CD14-positive monocyte (primary cell): Measurements from ENCODE around the gene PLAGL2. TPM values are rescaled to one million over a fixed set of nuclear protein-coding genes. Genes with fewer than 3 reads are reported as not detected.

Experiments
- DNase-seq, 3 donors: peaks; one replicate each; pipeline ENCODE4 v3.0.0-alpha.2; 2011 to 2022
- H2AFZ ChIP-seq: 2 replicates; pipeline ENCODE4 v1.6.0; 2012; ENCODE audit warnings: mild to moderate bottlenecking, low read depth, low read length, inconsistent platforms; ENCODE audit not compliant: insufficient read depth, poor library complexity, severe bottlenecking
- H3K27ac ChIP-seq, 2 donors: 1 replicate in 1 of 2; 2 replicates in 1 of 2; pipeline ENCODE4 v1.5.1; 2012 to 2013; ENCODE audit warnings: low read length in 2 of 2, control low read depth in 1 of 2, inconsistent platforms in 1 of 2, low read depth in 1 of 2, mild to moderate bottlenecking in 1 of 2
- H3K27me3 ChIP-seq, 2 donors: one replicate each; pipeline versions ENCODE4 v1.6.0 to v1.6.1; 2011 to 2013; ENCODE audit warnings: low read length in 2 of 2; ENCODE audit not compliant: control insufficient read depth in 2 of 2, insufficient read depth in 2 of 2
- H3K36me3 ChIP-seq, 2 donors: replicated peaks in 1 of 2; 1 replicate in 1 of 2; 2 replicates in 1 of 2; pipeline versions ENCODE4 v1.5.1 to v1.6.1; 2012 to 2013; ENCODE audit warnings: low read length in 2 of 2, control low read depth in 1 of 2, inconsistent platforms in 1 of 2, mild to moderate bottlenecking in 1 of 2; ENCODE audit not compliant: insufficient read depth in 2 of 2, control insufficient read depth in 1 of 2
- H3K4me1 ChIP-seq, 2 donors: 1 replicate in 1 of 2; 2 replicates in 1 of 2; pipeline versions ENCODE4 v1.5.1 to v1.6.1; 2012 to 2013; ENCODE audit warnings: low read length in 2 of 2, control low read depth in 1 of 2, inconsistent platforms in 1 of 2, mild to moderate bottlenecking in 1 of 2, moderate library complexity in 1 of 2; ENCODE audit not compliant: insufficient read depth in 2 of 2, control insufficient read depth in 1 of 2
- H3K4me2 ChIP-seq: replicated peaks from 2 replicates; pipeline ENCODE3; 2012; ENCODE audit warnings: low read length, moderate library complexity, mild to moderate bottlenecking; ENCODE audit not compliant: poor library complexity, severe bottlenecking; ENCODE audit errors: extremely low read depth
- H3K4me3 ChIP-seq, 3 experiments: fragments of 200-600 bp in 1 of 3; sonication (generic) in 1 of 3; replicated peaks in 1 of 3; 1 replicate in 2 of 3; 2 replicates in 1 of 3; pipeline ENCODE4 v1.5.1; 2011 to 2013; ENCODE audit warnings: low read length in 3 of 3, mild to moderate bottlenecking in 3 of 3, control low read depth in 2 of 3, low read depth in 2 of 3, inconsistent platforms in 1 of 3, moderate library complexity in 1 of 3
- H3K79me2 ChIP-seq: 2 replicates; pipeline ENCODE4 v1.6.0; 2012; ENCODE audit warnings: mild to moderate bottlenecking, control low read depth, inconsistent platforms, low read length, moderate library complexity; ENCODE audit not compliant: insufficient read depth
- H3K9ac ChIP-seq: 2 replicates; pipeline ENCODE4 v1.6.0; 2017; ENCODE audit warnings: low read length, mild to moderate bottlenecking; ENCODE audit not compliant: insufficient read depth, poor library complexity, severe bottlenecking
- H3K9me3 ChIP-seq, 2 donors: replicated peaks in 1 of 2; 1 replicate in 1 of 2; 2 replicates in 1 of 2; pipeline versions ENCODE4 v1.5.1 to v1.6.1; 2012 to 2013; ENCODE audit warnings: low read length in 2 of 2, control low read depth in 1 of 2; ENCODE audit not compliant: control insufficient read depth in 1 of 2, insufficient read depth in 1 of 2
- H4K20me1 ChIP-seq: 2 replicates; pipeline ENCODE4 v1.6.0; 2012; ENCODE audit warnings: mild to moderate bottlenecking, low read length, control low read depth, moderate library complexity; ENCODE audit not compliant: insufficient read depth
- H3K27ac Mint-ChIP-seq, 7 donors: one replicate each; pipeline ENCODE4 v1.8.0; 2020; ENCODE audit warnings: mild to moderate bottlenecking in 7 of 7, mixed read lengths in 7 of 7, moderate library complexity in 6 of 7, inconsistent platforms in 2 of 7
- H3K27me3 Mint-ChIP-seq, 3 donors: one replicate each; pipeline ENCODE4 v1.8.0; 2021 to 2022; ENCODE audit warnings: low read depth in 3 of 3, mild to moderate bottlenecking in 3 of 3, mixed read lengths in 3 of 3, moderate library complexity in 3 of 3, inconsistent platforms in 1 of 3
- H3K36me3 Mint-ChIP-seq, 2 donors: one replicate each; pipeline ENCODE4 v1.8.0; 2020; ENCODE audit warnings: mixed read lengths in 2 of 2, inconsistent platforms in 1 of 2, mild to moderate bottlenecking in 1 of 2
- H3K4me1 Mint-ChIP-seq: one replicate; pipeline ENCODE4 v1.8.0; 2020; ENCODE audit warnings: mild to moderate bottlenecking, mixed read lengths
- H3K4me3 Mint-ChIP-seq, 2 donors: one replicate each; pipeline ENCODE4 v1.8.0; 2020; ENCODE audit warnings: mild to moderate bottlenecking in 2 of 2, mixed read lengths in 2 of 2, moderate library complexity in 1 of 2
- H3K9me3 Mint-ChIP-seq, 7 donors: one replicate each; pipeline ENCODE4 v1.8.0; 2020 to 2022; ENCODE audit warnings: mixed read lengths in 7 of 7, mild to moderate bottlenecking in 6 of 7, moderate library complexity in 6 of 7, inconsistent platforms in 2 of 7
- CTCF ChIP-seq: fragments of 200-600 bp; IDR thresholded peaks from one replicate; pipeline ENCODE4 v1.8.0; 2022; ENCODE audit warnings: antibody characterized with exemption, mild to moderate bottlenecking
- WGBS: methylation state at CpG from one replicate; pipeline ENCODE4 v1.1.5; 2013; ENCODE audit warnings: missing lambda C conversion rate; ENCODE audit not compliant: insufficient coverage; 5-methylcytosine and 5-hydroxymethylcytosine counted together
- intact Hi-C, 2 donors: fragments of 100-400 bp; cut with micrococcal nuclease; formaldehyde crosslinking; loops; one replicate each; pipeline versions ENCODE4 v1.15.0 to v1.15.1; 2023
- polyA plus RNA-seq, 3 donors: library from polyadenylated mRNA; depleted of rRNA in 1 of 3; unstranded in 2 of 3; stranded (reverse) in 1 of 3; fragments of 300-500 nt in 2 of 3; fragments of >200 nt in 1 of 3; fragmentation: Illumina TruSeq in 2 of 3; gene quantifications; 1 replicate in 2 of 3; 2 replicates in 1 of 3; pipeline ENCODE4 v1.2.3, GENCODE V29; 2012 to 2021

PLAGL2 gene
- polyA plus RNA-seq, 3 donors = 6.2 to 31.7 (median 14.7) TPM

GRCh38 chr20:32149566-32150170 lies 57.9 kb downstream of the PLAGL2 start:
- H3K36me3 Mint-ChIP-seq = peaks cover 88 to 99% of the 10 kb centered on the region in 2 donors
- H3K9me3 Mint-ChIP-seq = peaks cover 0 to 2% (median 0%) of the 10 kb centered on the region in 7 donors

More at GRCh38 chr20:32149566-32150170, 57.9 kb downstream of the PLAGL2 start:
- WGBS = 100% methylated on average over 3 of the region's 8 CpGs
- Histone ChIP-seq H3K4me1 (peaks cover 6 to 25% of the 10 kb centered on the region in 2 donors), H3K27ac (peak overlapping the region in 1 of 2 donors; percentile 27), H4K20me1 (peaks cover 8% of the 10 kb centered on the region), H3K79me2 (no peaks in the 10 kb centered on the region), H3K9me3 (no peaks in the 10 kb centered on the region), H3K4me3 (no peak overlapping the region), H3K27me3 (no peaks in the 10 kb centered on the region), H3K36me3 (peaks cover 84 to 93% of the 10 kb centered on the region in 2 donors), H3K9ac (no peak overlapping the region), H3K4me2 (no peak overlapping the region), H2AFZ (no peak overlapping the region)
- intact Hi-C loops = loop anchor here in 1 of 2 donors (5.0 kb wide), 1 partner anchor 48 kb away; no protein-coding TSS in a partner anchor
- Mint-ChIP-seq H3K27ac (peak overlapping the region in 3 of 7 donors; percentile 3 to 54 (median 50)), H3K4me3 (no peak overlapping the region), H3K27me3 (peaks cover 0 to 4% (median 0%) of the 10 kb centered on the region in 3 donors), H3K4me1 (peaks cover 24% of the 10 kb centered on the region)
- no peak for DNase-seq
- TF ChIP-seq CTCF = no peak
